Mesenchymal stem cell (in vitro differentiated cells and primary cell): ENCODE data around the gene HOXC9.
A peak's percentile ranks its signal among the peaks of the same experiment; 100 is the strongest.

Experiments used
- DNase-seq: peaks from one replicate; pipeline ENCODE4 v3.0.0-alpha.2; 2013
- H2AFZ ChIP-seq: one replicate; pipeline ENCODE4 v1.6.1; 2013; ENCODE audit warnings: low read depth, mild to moderate bottlenecking, control low read depth, inconsistent platforms, low read length, moderate library complexity
- H2AK5ac ChIP-seq: 2 replicates; pipeline ENCODE4 v1.6.1; 2013; ENCODE audit warnings: low read length, moderate library complexity, mild to moderate bottlenecking, inconsistent platforms; ENCODE audit not compliant: severe bottlenecking
- H2BK120ac ChIP-seq: one replicate; pipeline ENCODE4 v1.6.1; 2013; ENCODE audit warnings: low read depth, mild to moderate bottlenecking, inconsistent platforms, low read length, moderate library complexity
- H2BK12ac ChIP-seq, 2 experiments: one replicate each; pipeline ENCODE4 v1.6.1; 2013; ENCODE audit warnings: inconsistent platforms in 2 of 2, low read length in 2 of 2, mild to moderate bottlenecking in 2 of 2, moderate library complexity in 2 of 2, control low read depth in 1 of 2
- H2BK15ac ChIP-seq: one replicate; pipeline ENCODE4 v1.6.1; 2013; ENCODE audit warnings: mild to moderate bottlenecking, low read depth, inconsistent platforms; ENCODE audit not compliant: poor library complexity, severe bottlenecking
- H2BK5ac ChIP-seq: 2 replicates; pipeline ENCODE4 v1.6.1; 2013; ENCODE audit warnings: low read depth, mild to moderate bottlenecking, low read length, control low read depth, inconsistent platforms; ENCODE audit not compliant: poor library complexity, severe bottlenecking
- H3K14ac ChIP-seq, 2 experiments: one replicate each; pipeline ENCODE4 v1.6.1; 2013; ENCODE audit warnings: inconsistent platforms in 2 of 2, low read length in 2 of 2, control low read depth in 1 of 2, mild to moderate bottlenecking in 1 of 2, moderate library complexity in 1 of 2
- H3K18ac ChIP-seq, 2 experiments: one replicate each; pipeline ENCODE4 v1.6.1; 2013; ENCODE audit warnings: inconsistent platforms in 2 of 2, low read length in 2 of 2, control low read depth in 1 of 2, low read depth in 1 of 2, mild to moderate bottlenecking in 1 of 2
- H3K23ac ChIP-seq, 2 experiments: one replicate each; pipeline ENCODE4 v1.6.1; 2013; ENCODE audit warnings: inconsistent platforms in 2 of 2, low read length in 2 of 2, mild to moderate bottlenecking in 2 of 2, moderate library complexity in 2 of 2, control low read depth in 1 of 2
- H3K27ac ChIP-seq: 2 replicates; pipeline ENCODE4 v1.5.1; 2013; ENCODE audit warnings: mild to moderate bottlenecking, moderate library complexity, low read length, control low read depth, inconsistent platforms; ENCODE audit not compliant: poor library complexity, severe bottlenecking
- H3K27me3 ChIP-seq, 2 experiments: 2 replicates each; pipeline versions ENCODE4 v1.6.1 to v1.7.0; 2013; ENCODE audit warnings: low read length in 2 of 2, mild to moderate bottlenecking in 2 of 2, moderate library complexity in 2 of 2, control low read depth in 1 of 2, inconsistent platforms in 1 of 2; ENCODE audit not compliant: control insufficient read depth in 1 of 2, insufficient read depth in 1 of 2
- H3K36me3 ChIP-seq, 2 experiments: 2 replicates each; pipeline versions ENCODE4 v1.6.1 to v1.7.0; 2013; ENCODE audit warnings: low read length in 2 of 2, control low read depth in 1 of 2, inconsistent platforms in 1 of 2, low read depth in 1 of 2, mild to moderate bottlenecking in 1 of 2; ENCODE audit not compliant: insufficient read depth in 2 of 2, control insufficient read depth in 1 of 2
- H3K4ac ChIP-seq, 2 experiments: one replicate each; pipeline ENCODE4 v1.6.1; 2013; ENCODE audit warnings: inconsistent platforms in 2 of 2, low read length in 2 of 2, mild to moderate bottlenecking in 2 of 2, moderate library complexity in 2 of 2, control low read depth in 1 of 2, low read depth in 1 of 2
- H3K4me1 ChIP-seq: 2 replicates; pipeline ENCODE4 v1.6.1; 2013; ENCODE audit warnings: low read depth, low read length, control low read depth; ENCODE audit not compliant: control insufficient read depth, insufficient read depth
- H3K4me2 ChIP-seq: 2 replicates; pipeline ENCODE4 v1.6.1; 2013; ENCODE audit warnings: low read length, mild to moderate bottlenecking, inconsistent platforms; ENCODE audit not compliant: poor library complexity, severe bottlenecking
- H3K4me3 ChIP-seq, 2 experiments: 2 replicates each; pipeline versions ENCODE4 v1.5.1 to v1.7.0; 2013; ENCODE audit warnings: low read length in 2 of 2, mild to moderate bottlenecking in 2 of 2, control low read depth in 1 of 2, low read depth in 1 of 2; ENCODE audit not compliant: insufficient read depth in 1 of 2
- H3K79me1 ChIP-seq: replicated peaks from 2 replicates; pipeline ENCODE4 v1.6.1; 2013; ENCODE audit warnings: mild to moderate bottlenecking, control low read depth, low read length, inconsistent platforms; ENCODE audit not compliant: poor library complexity, severe bottlenecking
- H3K9ac ChIP-seq: 2 replicates; pipeline ENCODE4 v1.7.0; 2013; ENCODE audit warnings: mild to moderate bottlenecking, low read length, moderate library complexity
- H3K9me3 ChIP-seq: 2 replicates; pipeline ENCODE4 v1.7.0; 2013; ENCODE audit warnings: mild to moderate bottlenecking, low read length; ENCODE audit not compliant: control insufficient read depth
- H4K8ac ChIP-seq: one replicate; pipeline ENCODE4 v1.6.1; 2013; ENCODE audit warnings: inconsistent platforms, mild to moderate bottlenecking, low read length, moderate library complexity
- H4K91ac ChIP-seq: one replicate; pipeline ENCODE4 v1.6.1; 2013; ENCODE audit warnings: mild to moderate bottlenecking, low read length, inconsistent platforms
- WGBS: methylation state at CpG from one replicate; pipeline ENCODE4 v1.1.7; 2013; ENCODE audit warnings: mixed read lengths; 5-methylcytosine and 5-hydroxymethylcytosine counted together

Gene HOXC9

GRCh38 chr12:54002915-54003389, 3.0 kb downstream of the HOXC9 start:
- DNase-seq, result no peak
- Histone ChIP-seq H2BK12ac (no peak overlapping the region), H2AK5ac (peak overlapping the region; percentile 9), H3K4me3 (peak overlapping the region in 1 of 2 experiments; percentile 87), H4K91ac (no peak overlapping the region), H3K36me3 (peaks cover 0 to 3% of the 10 kb centered on the region in 2 experiments), H3K18ac (no peak overlapping the region), H2BK5ac (peak overlapping the region; percentile 46), H3K27ac (peak overlapping the region; percentile 70), H3K27me3 (no peaks in the 10 kb centered on the region), H3K4ac (no peak overlapping the region), H3K23ac (no peak overlapping the region), H2BK15ac (no peak overlapping the region), H2BK120ac (no peak overlapping the region), H3K14ac (no peak overlapping the region), H2AFZ (no peak overlapping the region), H3K9me3 (no peaks in the 10 kb centered on the region), H3K4me2 (peak overlapping the region; percentile 87), H3K9ac (peak overlapping the region; percentile 98), H3K4me1 (peaks cover 39% of the 10 kb centered on the region), H4K8ac (peak overlapping the region; percentile 9), H3K79me1 (no peaks in the 10 kb centered on the region)
- WGBS, result 64% methylated on average over 15 of the region's 19 CpGs

- 83% methylated on average over 3 of the region's 3 CpGs for WGBS
- Histone ChIP-seq H3K36me3 (peaks cover 0 to 3% of the 10 kb centered on the region in 2 experiments), H3K4ac (no peak overlapping the region), H2BK5ac (no peak overlapping the region), H2AK5ac (no peak overlapping the region), H2BK15ac (no peak overlapping the region), H3K23ac (no peak overlapping the region), H3K4me1 (peaks cover 38% of the 10 kb centered on the region), H3K27me3 (no peaks in the 10 kb centered on the region), H3K9me3 (no peaks in the 10 kb centered on the region), H3K14ac (no peak overlapping the region), H2AFZ (no peak overlapping the region), H3K27ac (peak overlapping the region; percentile 73), H3K18ac (no peak overlapping the region), H2BK120ac (no peak overlapping the region), H3K9ac (peak overlapping the region; percentile 98), H4K8ac (no peak overlapping the region), H3K4me3 (peak overlapping the region in 1 of 2 experiments; percentile 86), H4K91ac (no peak overlapping the region), H3K4me2 (peak overlapping the region; percentile 26), H2BK12ac (no peak overlapping the region), H3K79me1 (no peaks in the 10 kb centered on the region)
- DNase-seq, result no peak
These were observed 3.7 kb downstream of the HOXC9 start for GRCh38 chr12:54003625-54004024.

- peak overlapping the region; percentile 76 for H2AK5ac ChIP-seq
- peaks cover 0 to 3% of the 10 kb centered on the region in 2 experiments for H3K36me3 ChIP-seq
- H3K23ac ChIP-seq, result peak overlapping the region in 1 of 2 experiments; percentile 23
- peak overlapping the region in 1 of 2 experiments; percentile 67 for H3K4ac ChIP-seq
- H3K79me1 ChIP-seq, result no peaks in the 10 kb centered on the region
- no peak for DNase-seq
- H2BK120ac ChIP-seq, result peak overlapping the region; percentile 24
- peak overlapping the region; percentile 30 for H2AFZ ChIP-seq
- no peak overlapping the region for H4K91ac ChIP-seq
- H3K18ac ChIP-seq, result peak overlapping the region in 1 of 2 experiments; percentile 76
- H3K9ac ChIP-seq, result peak overlapping the region; percentile 98
- peak overlapping the region in 1 of 2 experiments; percentile 86 for H3K4me3 ChIP-seq
- whole genome bisulfite sequencing, result 70% methylated on average over 14 of the region's 20 CpGs
- no peak overlapping the region for H3K14ac ChIP-seq
- no peak overlapping the region for H4K8ac ChIP-seq
- H3K27ac ChIP-seq, result peak overlapping the region; percentile 73
- H2BK15ac ChIP-seq, result no peak overlapping the region
- no peaks in the 10 kb centered on the region for H3K27me3 ChIP-seq
- peaks cover 36% of the 10 kb centered on the region for H3K4me1 ChIP-seq
- H3K4me2 ChIP-seq, result peak overlapping the region; percentile 76
- no peak overlapping the region for H2BK5ac ChIP-seq
- H2BK12ac ChIP-seq, result peak overlapping the region; percentile 4 to 11
- H3K9me3 ChIP-seq, result no peaks in the 10 kb centered on the region
These were observed 4.3 kb downstream of the HOXC9 start for GRCh38 chr12:54004063-54004840.

- peak overlapping the region; percentile 76 for H2AK5ac ChIP-seq
- no peaks in the 10 kb centered on the region for H3K79me1 ChIP-seq
- no peaks in the 10 kb centered on the region for H3K27me3 ChIP-seq
- WGBS, result 12% methylated on average over 31 of the region's 31 CpGs
- peak overlapping the region; percentile 31 to 86 for H3K4me3 ChIP-seq
- H2BK12ac ChIP-seq, result peak overlapping the region; percentile 23 to 42
- peak overlapping the region; percentile 76 for H3K4me2 ChIP-seq
- no peak overlapping the region for H4K91ac ChIP-seq
- H2BK15ac ChIP-seq, result no peak overlapping the region
- no peak overlapping the region for H2BK120ac ChIP-seq
- H3K9ac ChIP-seq, result peak overlapping the region; percentile 98
- DNase-seq, result peak; percentile 68
- H2BK5ac ChIP-seq, result no peak overlapping the region
- peaks cover 36% of the 10 kb centered on the region for H3K4me1 ChIP-seq
- peak overlapping the region; percentile 67 to 85 for H3K4ac ChIP-seq
- no peaks in the 10 kb centered on the region for H3K9me3 ChIP-seq
- peak overlapping the region; percentile 30 for H2AFZ ChIP-seq
- peak overlapping the region; percentile 81 for H3K27ac ChIP-seq
- H3K23ac ChIP-seq, result no peak overlapping the region
- H3K14ac ChIP-seq, result no peak overlapping the region
- H3K18ac ChIP-seq, result peak overlapping the region; percentile 76 to 85
- peak overlapping the region; percentile 91 for H4K8ac ChIP-seq
- H3K36me3 ChIP-seq, result peaks cover 0 to 3% of the 10 kb centered on the region in 2 experiments
These were observed 5.0 kb downstream of the HOXC9 start for GRCh38 chr12:54004841-54005530.
